Measurements from ENCODE around the gene FLNB.

DNA sequence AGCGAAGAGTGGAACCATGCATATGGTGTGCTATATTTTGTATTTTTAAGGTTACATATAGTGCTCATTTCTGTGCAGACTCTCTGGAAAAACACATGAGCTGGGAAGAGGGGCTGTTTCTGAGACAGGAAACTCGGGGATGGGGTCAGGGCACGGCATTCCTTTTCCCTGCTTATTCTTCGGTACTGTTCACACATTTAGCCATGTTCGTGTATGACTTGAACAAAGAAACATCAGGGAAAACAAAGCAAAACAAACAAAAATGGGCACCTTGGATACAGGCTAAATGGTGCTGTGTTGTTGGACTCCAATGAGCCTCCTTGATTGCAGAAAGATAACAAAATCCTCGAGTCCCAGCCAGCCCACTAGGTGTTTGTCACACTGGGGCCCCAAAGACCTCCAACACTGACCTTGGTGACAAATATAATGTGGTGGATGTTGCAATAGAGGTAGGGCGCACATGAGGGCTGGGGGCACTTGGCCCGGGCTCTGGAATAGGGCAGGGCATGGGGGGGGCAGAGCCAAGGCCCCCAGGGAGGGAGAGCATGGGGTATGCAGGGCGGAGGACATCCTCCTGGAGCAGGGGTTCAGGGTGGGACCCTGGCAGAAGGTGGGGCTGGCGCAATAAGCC is 183.3 kb downstream of the FLNB start:
- TF ChIP-seq, protein P1, sequence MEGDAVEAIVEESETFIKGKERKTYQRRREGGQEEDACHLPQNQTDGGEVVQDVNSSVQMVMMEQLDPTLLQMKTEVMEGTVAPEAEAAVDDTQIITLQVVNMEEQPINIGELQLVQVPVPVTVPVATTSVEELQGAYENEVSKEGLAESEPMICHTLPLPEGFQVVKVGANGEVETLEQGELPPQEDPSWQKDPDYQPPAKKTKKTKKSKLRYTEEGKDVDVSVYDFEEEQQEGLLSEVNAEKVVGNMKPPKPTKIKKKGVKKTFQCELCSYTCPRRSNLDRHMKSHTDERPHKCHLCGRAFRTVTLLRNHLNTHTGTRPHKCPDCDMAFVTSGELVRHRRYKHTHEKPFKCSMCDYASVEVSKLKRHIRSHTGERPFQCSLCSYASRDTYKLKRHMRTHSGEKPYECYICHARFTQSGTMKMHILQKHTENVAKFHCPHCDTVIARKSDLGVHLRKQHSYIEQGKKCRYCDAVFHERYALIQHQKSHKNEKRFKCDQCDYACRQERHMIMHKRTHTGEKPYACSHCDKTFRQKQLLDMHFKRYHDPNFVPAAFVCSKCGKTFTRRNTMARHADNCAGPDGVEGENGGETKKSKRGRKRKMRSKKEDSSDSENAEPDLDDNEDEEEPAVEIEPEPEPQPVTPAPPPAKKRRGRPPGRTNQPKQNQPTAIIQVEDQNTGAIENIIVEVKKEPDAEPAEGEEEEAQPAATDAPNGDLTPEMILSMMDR (IDR thresholded peaks at IDR 0.05; ENCODE audit: low read length), result no peak
- no peak for TF ChIP-seq EZH2 (optimal IDR thresholded peaks at IDR 0.05; ENCODE audit: low read depth, low read length)
